GM12801 (cell line): ENCODE data around the gene STAT5B.

Source experiments
- TF ChIP-seq, protein P1 (sequence below): IDR thresholded peaks from one replicate; pipeline ENCODE4 v1.5.1; 2011; ENCODE audit warnings: control low read depth; ENCODE audit not compliant: insufficient read length; ENCODE audit errors: extremely low read depth

The STAT5B gene

DNA sequence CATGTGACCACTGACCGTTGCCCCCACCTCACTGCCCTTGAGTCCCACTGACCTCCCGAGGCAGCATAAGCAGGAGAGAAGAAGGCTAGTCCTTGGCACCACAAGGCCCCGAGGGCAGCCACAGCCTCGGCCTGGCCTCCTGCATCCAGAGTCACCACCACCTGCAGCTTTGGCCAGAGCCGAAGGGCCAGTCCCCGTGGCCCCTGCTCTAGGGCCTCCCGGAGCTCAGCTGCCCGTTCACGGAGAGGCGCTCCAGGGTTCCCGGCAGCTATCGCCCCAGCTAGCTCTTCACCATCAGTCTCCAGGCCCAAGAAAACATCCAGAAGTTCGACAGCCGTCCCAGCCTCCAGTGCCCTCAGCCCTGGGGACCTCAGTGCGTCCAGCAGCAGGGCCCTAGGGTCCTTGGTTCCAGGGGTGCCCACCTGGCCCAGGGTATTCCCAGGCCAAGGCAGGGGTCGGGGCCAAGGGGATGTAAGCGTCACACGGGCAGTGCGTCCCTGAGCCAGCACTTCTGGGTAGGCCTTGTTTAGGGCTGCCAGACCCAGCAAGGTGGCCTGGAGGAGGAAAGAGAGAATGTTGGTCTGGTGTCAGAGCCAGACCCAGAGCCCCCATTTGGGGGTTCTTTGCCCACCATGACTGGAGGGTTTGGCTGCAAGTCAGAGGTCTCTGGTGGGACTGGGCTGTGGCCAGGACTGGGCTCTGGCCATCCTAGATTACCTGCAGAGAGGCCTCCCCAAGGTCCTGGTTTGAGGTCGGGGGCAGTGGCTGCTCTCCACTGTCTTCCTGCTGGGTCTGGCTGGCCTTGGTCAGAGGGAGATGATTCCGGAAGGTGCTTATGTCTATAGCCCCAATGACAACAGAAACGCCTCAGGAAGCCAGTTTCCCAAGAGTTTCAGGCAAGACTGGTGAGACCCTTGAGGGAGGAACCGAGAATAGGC lies 83.7 kb downstream of the STAT5B start:
- TF ChIP-seq, protein P1, sequence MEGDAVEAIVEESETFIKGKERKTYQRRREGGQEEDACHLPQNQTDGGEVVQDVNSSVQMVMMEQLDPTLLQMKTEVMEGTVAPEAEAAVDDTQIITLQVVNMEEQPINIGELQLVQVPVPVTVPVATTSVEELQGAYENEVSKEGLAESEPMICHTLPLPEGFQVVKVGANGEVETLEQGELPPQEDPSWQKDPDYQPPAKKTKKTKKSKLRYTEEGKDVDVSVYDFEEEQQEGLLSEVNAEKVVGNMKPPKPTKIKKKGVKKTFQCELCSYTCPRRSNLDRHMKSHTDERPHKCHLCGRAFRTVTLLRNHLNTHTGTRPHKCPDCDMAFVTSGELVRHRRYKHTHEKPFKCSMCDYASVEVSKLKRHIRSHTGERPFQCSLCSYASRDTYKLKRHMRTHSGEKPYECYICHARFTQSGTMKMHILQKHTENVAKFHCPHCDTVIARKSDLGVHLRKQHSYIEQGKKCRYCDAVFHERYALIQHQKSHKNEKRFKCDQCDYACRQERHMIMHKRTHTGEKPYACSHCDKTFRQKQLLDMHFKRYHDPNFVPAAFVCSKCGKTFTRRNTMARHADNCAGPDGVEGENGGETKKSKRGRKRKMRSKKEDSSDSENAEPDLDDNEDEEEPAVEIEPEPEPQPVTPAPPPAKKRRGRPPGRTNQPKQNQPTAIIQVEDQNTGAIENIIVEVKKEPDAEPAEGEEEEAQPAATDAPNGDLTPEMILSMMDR, result no peak

DNA sequence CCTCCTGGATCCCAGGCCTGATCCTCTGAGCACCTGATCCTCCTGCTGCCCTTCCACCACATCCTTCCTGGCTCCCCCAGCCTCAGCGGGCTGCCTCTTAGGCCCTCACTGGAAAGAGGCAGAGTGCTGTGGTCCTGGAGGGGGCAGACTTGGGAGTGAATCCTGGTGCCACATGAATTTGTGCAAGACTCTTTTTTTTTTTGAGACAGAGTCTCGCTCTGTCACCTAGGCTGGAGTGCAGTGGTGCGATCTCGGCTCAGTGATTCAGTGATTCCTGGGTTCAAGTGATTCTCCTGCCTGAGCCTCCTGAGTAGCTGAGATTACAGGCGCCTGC lies 84.9 kb downstream of the STAT5B start:
- TF ChIP-seq, protein P1, result no peak

- TF ChIP-seq, protein P1, result no peak
These were observed 85.5 kb downstream of the STAT5B start for GRCh38 chr17:42190491-42191274.

DNA sequence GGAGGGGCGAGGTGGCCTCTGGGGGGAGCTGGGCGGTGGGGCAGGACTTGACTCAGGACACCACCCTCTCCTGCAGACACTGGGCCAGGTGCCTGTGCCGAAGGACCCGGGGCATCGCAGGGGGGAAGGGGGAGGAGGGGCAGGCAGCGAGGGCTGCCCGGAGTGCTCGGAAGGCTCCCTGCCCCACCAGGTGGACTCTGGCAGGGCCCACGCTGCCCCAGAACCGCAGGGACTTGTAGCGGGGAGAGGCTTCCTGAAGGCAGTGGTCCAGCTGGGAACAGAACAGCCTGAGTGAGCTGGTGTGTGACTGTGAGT lies 86.6 kb downstream of the STAT5B start:
- TF ChIP-seq, protein P1, result no peak

- TF ChIP-seq, protein P1, result no peak
These were observed 87.2 kb downstream of the STAT5B start for GRCh38 chr17:42188749-42189650.

- TF ChIP-seq, protein P1, result no peak
These were observed 88.4 kb downstream of the STAT5B start for GRCh38 chr17:42187833-42188232.

GRCh38 chr17:42185621-42185930 lies 90.6 kb downstream of the STAT5B start:
- TF ChIP-seq, protein P1, result no peak
